ENCODE results near the gene ANXA6. TPM values are rescaled to one million over a fixed set of nuclear protein-coding genes. Genes with fewer than 3 reads are reported as not detected.
A peak's percentile ranks its signal among the peaks of the same experiment; 100 is the strongest.

ANXA6 gene
- total and polyA plus RNA-seq, 4 experiments from 2014 or later = 229 to 342 (median 324) TPM

DNA sequence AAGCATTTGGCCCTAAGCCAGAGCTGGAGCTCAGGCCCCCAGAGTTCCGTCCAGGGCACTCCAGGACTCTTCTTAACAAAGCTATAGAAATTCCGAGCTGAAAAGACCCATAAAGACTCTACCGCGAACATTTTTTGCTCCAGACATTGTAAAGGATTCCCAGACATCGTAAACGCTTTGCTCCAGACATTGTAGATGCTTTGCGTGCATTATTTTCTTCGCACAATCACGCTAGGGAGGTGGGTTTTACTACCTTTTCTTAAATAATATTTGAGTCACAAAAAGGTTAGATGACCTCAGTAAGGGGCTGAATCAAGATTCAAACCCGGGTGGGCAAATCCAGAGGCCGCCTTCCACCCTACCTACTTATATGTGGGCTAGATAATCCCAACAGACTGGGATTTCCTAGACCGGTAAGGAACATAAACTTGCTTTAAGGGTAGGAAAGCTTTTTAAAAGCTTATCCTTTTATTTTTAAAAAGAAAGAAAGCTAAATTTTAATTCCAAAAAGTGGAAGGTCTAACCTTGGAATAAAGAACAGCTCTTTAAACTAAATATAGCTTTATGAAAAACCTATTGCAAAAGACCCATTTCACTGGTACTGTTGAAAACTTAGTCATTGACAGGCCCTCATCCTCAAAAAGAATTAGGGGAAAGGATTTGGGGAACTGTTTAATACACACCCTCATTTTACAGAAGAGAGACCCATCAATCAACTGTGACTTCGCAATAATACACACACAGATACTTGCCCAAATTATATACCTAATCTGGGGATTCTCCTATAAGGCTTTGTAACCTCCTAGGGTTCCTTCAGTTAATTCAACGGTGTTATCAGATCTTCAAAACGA lies 75.9 kb downstream of the ANXA6 start:
- Mint-ChIP-seq H3K9me3 (peaks cover 0 to 5% (median 0%) of the 10 kb centered on the region in 8 donors), H3K27me3 (no peaks in the 10 kb centered on the region), H3K4me3 (peak overlapping the region; percentile 85 to 91 (median 88)), H3K36me3 (peaks cover 13 to 31% of the 10 kb centered on the region in 2 donors), H3K27ac (peak overlapping the region; percentile 76 to 98 (median 96)), H3K4me1 (peaks cover 67 to 94% (median 75%) of the 10 kb centered on the region in 4 donors)
- ChIA-PET POLR2A (ENCODE audit: partially characterized antibody) (interaction anchor here (0.7 to 6.8 kb wide), 20 partner anchors 9 to 669 kb away, joined by 3 to 106 read pairs (median 4); partner anchors contain the start of genes CCDC69, CD74, GM2A and RPS14), CTCF (ENCODE audit: partially characterized antibody) (interaction anchor here (0.8 to 7.4 kb wide), 10 partner anchors 11 to 83 kb away, joined by 3 to 80 read pairs (median 7); no protein-coding TSS in a partner anchor)
- Histone ChIP-seq H3K27ac (ENCODE audit: low read depth, low read length) (peak overlapping the region; percentile 99), H3K4me3 (ENCODE audit: low read length in 2 of 2) (peak overlapping the region; percentile 61 to 87), H3K36me3 (ENCODE audit: insufficient read depth, low read length) (peaks cover 13% of the 10 kb centered on the region), H3K4me1 (ENCODE audit: insufficient read depth, low read length) (peaks cover 89% of the 10 kb centered on the region), H3K27me3 (ENCODE audit: insufficient read depth, low read length) (no peaks in the 10 kb centered on the region), H3K9me3 (ENCODE audit: control insufficient read depth in 1 of 2, low read length in 2 of 2) (no peaks in the 10 kb centered on the region)
- no peak for DNase-seq
- intact Hi-C loops (cut with micrococcal nuclease) = loop anchor here (2.0 to 5.0 kb wide), 2 partner anchors 75 to 171 kb away; partner anchors contain the start of genes ANXA6 and GM2A

DNA sequence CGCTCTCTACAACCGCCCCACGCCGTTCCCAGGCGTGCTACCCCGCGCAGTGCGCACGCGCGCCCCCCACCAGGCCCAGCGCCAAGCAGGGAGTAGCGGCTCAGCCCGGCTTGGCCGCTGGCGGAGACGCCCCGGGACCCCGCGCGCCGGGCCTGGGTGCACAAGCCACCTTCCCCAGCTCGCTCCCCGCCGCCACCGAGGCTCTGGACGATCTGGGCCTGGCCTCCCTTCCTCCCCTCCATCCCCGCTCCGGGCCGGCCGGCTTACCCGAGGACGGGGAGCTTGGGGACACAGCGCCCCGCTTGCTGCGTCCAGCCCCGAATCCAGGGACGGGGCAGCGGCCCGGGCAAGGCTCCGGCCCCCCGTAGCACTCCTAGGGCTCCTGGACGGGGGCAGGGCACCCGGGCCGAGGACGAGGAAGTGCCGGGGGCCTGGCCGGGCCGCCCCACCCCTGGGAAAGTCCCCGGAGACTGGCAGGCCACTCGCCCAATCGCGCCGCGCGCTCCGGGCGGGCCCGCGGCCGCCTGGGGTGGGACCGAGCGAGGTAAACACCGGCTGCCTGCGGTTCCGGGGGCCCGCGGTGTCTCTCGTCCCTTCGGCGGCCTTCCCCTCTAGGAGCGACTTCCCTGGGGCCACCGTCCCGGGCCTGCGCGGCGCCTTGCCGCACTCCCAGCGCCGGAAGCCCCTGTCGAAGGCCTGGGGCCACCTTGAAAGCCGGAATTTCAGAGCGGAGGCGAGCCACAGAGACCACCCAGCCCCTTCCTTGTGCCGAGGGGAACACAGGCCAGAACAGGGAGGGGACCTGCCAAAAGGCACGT lies 76.8 kb downstream of the ANXA6 start, which contains the start of gene TNIP1:
Gene TNIP1 (minus strand): TSS at position 422 of the 818 bp plus-strand sequence. CDS start 15,939 bp downstream, outside the sequence.
- DNase-seq = peak; percentile 91 to 97 (median 93)

DNA sequence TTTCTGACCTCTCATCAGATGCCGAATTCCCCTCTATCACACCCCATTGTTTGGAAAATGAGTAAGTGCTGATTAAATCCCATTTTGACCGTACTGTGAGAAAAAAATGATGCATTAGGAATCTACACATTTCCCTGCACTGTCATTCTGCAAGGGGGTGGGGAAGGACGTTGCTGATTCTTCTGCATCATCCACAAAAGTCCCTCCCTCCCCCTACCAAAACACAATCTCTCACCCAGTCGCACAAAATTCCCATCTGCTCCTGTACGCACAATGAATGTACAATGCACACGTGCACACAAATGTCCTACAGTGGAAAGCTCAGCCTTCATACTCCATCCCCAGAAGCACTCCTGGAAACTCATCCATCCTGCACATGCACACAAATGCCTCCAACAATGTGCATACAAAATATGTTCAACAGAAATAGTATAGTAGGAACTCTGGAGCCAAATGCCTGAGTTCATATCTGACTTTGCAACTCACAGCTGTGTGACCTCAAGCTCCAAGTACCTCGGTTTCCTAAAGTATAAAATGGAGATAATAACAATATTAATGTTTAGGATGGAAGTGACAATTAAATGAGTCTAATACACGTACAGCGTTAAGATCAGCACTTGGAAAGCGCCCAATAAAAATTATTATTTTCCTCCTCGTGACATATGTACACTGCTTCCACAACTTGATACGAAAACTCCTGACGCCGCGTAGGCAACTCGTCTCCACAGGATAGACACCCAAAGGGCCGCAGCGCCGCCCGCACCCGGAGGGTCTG lies 77.6 kb downstream of the ANXA6 start:
- H3K9me3 Mint-ChIP-seq = peaks cover 0 to 5% (median 0%) of the 10 kb centered on the region in 8 donors
- DNase-seq = peak in 1 of 5 donors; percentile 68

More for the DNA sequence above, 76.8 kb downstream of the ANXA6 start, which contains the start of gene TNIP1:
- peak within 1 kb of the TSS; percentile 88 to 98 (median 94) for H3K4me3 Mint-ChIP-seq
- H3K9me3 ChIP-seq (ENCODE audit: control insufficient read depth in 1 of 2, low read length in 2 of 2) = no peaks in the 10 kb centered on the region
- H3K36me3 ChIP-seq (ENCODE audit: insufficient read depth, low read length) = peaks cover 13% of the 10 kb centered on the region
- peak within 1 kb of the TSS; percentile 61 to 87 for H3K4me3 ChIP-seq (ENCODE audit: low read length in 2 of 2)
- H3K36me3 Mint-ChIP-seq = peaks cover 20 to 37% of the 10 kb centered on the region in 2 donors
- CTCF ChIA-PET (ENCODE audit: partially characterized antibody) = interaction anchor here (1.5 to 7.4 kb wide), 8 partner anchors 12 to 68 kb away, joined by 4 to 80 read pairs (median 7); no protein-coding TSS in a partner anchor
- no peaks in the 10 kb centered on the region for H3K27me3 ChIP-seq (ENCODE audit: insufficient read depth, low read length)
- H3K27ac Mint-ChIP-seq = peak within 1 kb of the TSS; percentile 76 to 98 (median 96)
- peaks cover 0 to 5% (median 0%) of the 10 kb centered on the region in 8 donors for H3K9me3 Mint-ChIP-seq
- POLR2A ChIA-PET (ENCODE audit: partially characterized antibody) = interaction anchor here (0.7 to 6.8 kb wide), 25 partner anchors 9 to 668 kb away, joined by 3 to 106 read pairs (median 4); partner anchors contain the start of genes ANXA6, CCDC69, CD74 and GM2A
- peaks cover 89% of the 10 kb centered on the region for H3K4me1 ChIP-seq (ENCODE audit: insufficient read depth, low read length)
- peak within 1 kb of the TSS; percentile 99 for H3K27ac ChIP-seq (ENCODE audit: low read depth, low read length)
- no peaks in the 10 kb centered on the region for H3K27me3 Mint-ChIP-seq
- intact Hi-C loops (cut with micrococcal nuclease) = loop anchor here (1.0 to 5.0 kb wide), 3 partner anchors 34 to 171 kb away; partner anchors contain the start of genes ANXA6 and GM2A
- peaks cover 69 to 94% (median 76%) of the 10 kb centered on the region in 4 donors for H3K4me1 Mint-ChIP-seq

DNA sequence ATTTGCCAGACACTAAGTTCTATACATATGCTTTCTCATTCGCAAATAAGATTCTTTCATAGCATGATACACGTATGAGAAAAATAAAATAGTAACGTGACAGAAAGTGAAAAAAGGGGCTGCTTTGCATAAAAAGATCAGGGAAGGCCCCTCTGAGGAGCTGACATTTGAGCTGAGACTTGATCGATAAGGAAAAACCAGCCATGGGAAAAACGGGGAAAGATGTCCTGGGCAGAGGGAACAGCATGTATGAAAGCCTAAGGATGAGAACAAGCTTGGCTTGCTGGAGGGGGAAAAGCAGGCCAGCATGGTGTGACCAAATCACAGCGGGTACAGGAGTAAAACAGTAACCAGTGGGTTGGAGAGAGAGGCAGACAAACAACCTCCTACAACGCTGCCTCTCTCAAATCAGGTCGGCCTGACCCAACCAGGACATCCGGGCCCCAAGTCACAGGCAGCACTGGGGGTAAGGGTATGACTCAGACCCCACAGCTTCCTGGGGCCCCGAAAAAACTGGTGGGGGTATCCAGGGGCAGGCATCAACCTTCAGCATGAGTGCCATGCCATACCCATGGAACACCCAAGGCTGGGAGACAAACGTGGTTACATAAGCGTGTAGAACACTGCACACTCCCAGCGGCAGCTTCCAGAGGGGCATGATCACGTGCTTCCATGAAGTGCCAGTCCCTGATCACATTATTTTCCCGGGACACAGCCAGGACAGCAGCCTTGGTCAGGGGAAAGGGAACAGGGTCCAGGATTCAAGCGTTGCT lies 78.9 kb downstream of the ANXA6 start:
- Histone ChIP-seq H3K27me3 (ENCODE audit: insufficient read depth, low read length) (no peaks in the 10 kb centered on the region), H3K9me3 (ENCODE audit: control insufficient read depth in 1 of 2, low read length in 2 of 2) (no peaks in the 10 kb centered on the region), H3K4me3 (ENCODE audit: low read length in 2 of 2) (peak overlapping the region; percentile 21 to 61), H3K4me1 (ENCODE audit: insufficient read depth, low read length) (peaks cover 80% of the 10 kb centered on the region), H3K27ac (ENCODE audit: low read depth, low read length) (peak overlapping the region; percentile 99), H3K36me3 (ENCODE audit: insufficient read depth, low read length) (peaks cover 13% of the 10 kb centered on the region)
- H3K9me3 Mint-ChIP-seq = peaks cover 0 to 3% (median 0%) of the 10 kb centered on the region in 8 donors
- peak overlapping the region; percentile 76 to 98 (median 94) for H3K27ac Mint-ChIP-seq
- peak; percentile 55 to 91 (median 62) for DNase-seq
- intact Hi-C loops (cut with micrococcal nuclease) = no loop called here
- H3K36me3 Mint-ChIP-seq = peaks cover 24 to 51% of the 10 kb centered on the region in 2 donors
- POLR2A ChIA-PET (ENCODE audit: partially characterized antibody) = interaction anchor here (1.0 to 6.8 kb wide), 16 partner anchors 7 to 692 kb away, joined by 3 to 106 read pairs (median 12); partner anchors contain the start of genes ANXA6, CCDC69 and CD74
- peak overlapping the region; percentile 88 to 98 (median 94) for H3K4me3 Mint-ChIP-seq
- H3K27me3 Mint-ChIP-seq = no peaks in the 10 kb centered on the region
- H3K4me1 Mint-ChIP-seq = peaks cover 59 to 87% (median 67%) of the 10 kb centered on the region in 4 donors
- CTCF ChIA-PET (ENCODE audit: partially characterized antibody) = interaction anchor here (0.6 to 7.4 kb wide), 8 partner anchors 10 to 96 kb away, joined by 3 to 80 read pairs (median 4); no protein-coding TSS in a partner anchor

More for the DNA sequence above, 77.6 kb downstream of the ANXA6 start:
- peaks cover 13% of the 10 kb centered on the region for H3K36me3 ChIP-seq (ENCODE audit: insufficient read depth, low read length)
- peak overlapping the region; percentile 76 to 98 (median 94) for H3K27ac Mint-ChIP-seq
- peak overlapping the region; percentile 99 for H3K27ac ChIP-seq (ENCODE audit: low read depth, low read length)
- peak overlapping the region; percentile 27 to 61 for H3K4me3 ChIP-seq (ENCODE audit: low read length in 2 of 2)
- no peaks in the 10 kb centered on the region for H3K9me3 ChIP-seq (ENCODE audit: control insufficient read depth in 1 of 2, low read length in 2 of 2)
- H3K27me3 Mint-ChIP-seq = no peaks in the 10 kb centered on the region
- H3K4me1 Mint-ChIP-seq = peaks cover 66 to 94% (median 76%) of the 10 kb centered on the region in 4 donors
- POLR2A ChIA-PET (ENCODE audit: partially characterized antibody) = interaction anchor here (0.7 to 6.8 kb wide), 19 partner anchors 8 to 667 kb away, joined by 3 to 106 read pairs (median 7); partner anchors contain the start of genes ANXA6, CCDC69, CD74 and GM2A
- intact Hi-C loops (cut with micrococcal nuclease) = loop anchor here (1.0 to 5.0 kb wide), 3 partner anchors 35 to 172 kb away; partner anchors contain the start of genes ANXA6 and GM2A
- CTCF ChIA-PET (ENCODE audit: partially characterized antibody) = interaction anchor here (1.7 to 7.4 kb wide), 5 partner anchors 18 to 83 kb away, joined by 3 to 80 read pairs (median 7); no protein-coding TSS in a partner anchor
- peaks cover 20 to 45% of the 10 kb centered on the region in 2 donors for H3K36me3 Mint-ChIP-seq
- H3K4me1 ChIP-seq (ENCODE audit: insufficient read depth, low read length) = peaks cover 89% of the 10 kb centered on the region
- no peaks in the 10 kb centered on the region for H3K27me3 ChIP-seq (ENCODE audit: insufficient read depth, low read length)
- peak overlapping the region; percentile 88 to 98 (median 94) for H3K4me3 Mint-ChIP-seq

DNA sequence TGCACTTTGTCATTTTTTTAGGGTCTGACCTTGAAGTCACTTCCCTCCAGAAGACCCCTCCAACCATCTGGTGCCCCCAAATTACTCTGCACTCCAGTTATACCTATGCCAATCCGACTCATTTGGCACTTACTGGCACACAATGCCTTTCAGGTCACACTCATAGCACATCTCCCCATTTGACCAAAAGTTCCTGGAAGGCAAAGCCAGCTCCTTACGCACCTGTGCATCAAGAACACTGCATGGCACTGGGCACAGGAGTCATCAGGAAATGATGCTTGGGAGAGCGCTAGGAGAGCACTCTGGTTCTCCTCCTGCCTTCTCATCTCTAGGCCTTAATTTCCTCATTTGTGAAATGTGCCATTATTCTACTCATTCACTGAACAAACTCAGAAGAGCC lies 79.6 kb downstream of the ANXA6 start:
- intact Hi-C loops (cut with micrococcal nuclease) = no loop called here
- H3K36me3 Mint-ChIP-seq = peaks cover 24 to 52% of the 10 kb centered on the region in 2 donors
- DNase-seq = no peak
- H3K27me3 Mint-ChIP-seq = no peaks in the 10 kb centered on the region
- H3K4me3 ChIP-seq (ENCODE audit: low read length in 2 of 2) = peak overlapping the region; percentile 21 to 61
- ChIA-PET POLR2A (ENCODE audit: partially characterized antibody) (interaction anchor here (1.1 to 6.8 kb wide), 10 partner anchors 12 to 146 kb away, joined by 3 to 106 read pairs (median 20); partner anchors contain the start of genes ANXA6 and CCDC69), CTCF (ENCODE audit: partially characterized antibody) (interaction anchor here (1.0 to 7.4 kb wide), 6 partner anchors 9 to 87 kb away, joined by 3 to 80 read pairs (median 4); no protein-coding TSS in a partner anchor)
- no peaks in the 10 kb centered on the region for H3K9me3 ChIP-seq (ENCODE audit: control insufficient read depth in 1 of 2, low read length in 2 of 2)
- H3K27ac ChIP-seq (ENCODE audit: low read depth, low read length) = peak overlapping the region; percentile 99
- peaks cover 17% of the 10 kb centered on the region for H3K36me3 ChIP-seq (ENCODE audit: insufficient read depth, low read length)
- H3K4me1 Mint-ChIP-seq = peaks cover 52 to 80% (median 63%) of the 10 kb centered on the region in 4 donors
- H3K4me3 Mint-ChIP-seq = peak overlapping the region; percentile 88 to 98 (median 94)
- no peaks in the 10 kb centered on the region for H3K27me3 ChIP-seq (ENCODE audit: insufficient read depth, low read length)
- peak overlapping the region; percentile 76 to 98 (median 94) for H3K27ac Mint-ChIP-seq
- peaks cover 0 to 3% (median 0%) of the 10 kb centered on the region in 8 donors for H3K9me3 Mint-ChIP-seq
- H3K4me1 ChIP-seq (ENCODE audit: insufficient read depth, low read length) = peaks cover 77% of the 10 kb centered on the region
